T follicular helper cell (primary cell): ENCODE data around the gene RELT.
A peak's percentile ranks its signal among the peaks of the same experiment; 100 is the strongest.

Source experiments
- DNase-seq: peaks from one replicate; pipeline ENCODE4 v3.0.0-alpha.2; 2020; ENCODE audit warnings: low read depth
- total RNA-seq, 2 experiments: gene quantifications; one replicate each; lab custom pipeline; 2026; lab: John Stamatoyannopoulos, UW

The RELT gene, protein sequence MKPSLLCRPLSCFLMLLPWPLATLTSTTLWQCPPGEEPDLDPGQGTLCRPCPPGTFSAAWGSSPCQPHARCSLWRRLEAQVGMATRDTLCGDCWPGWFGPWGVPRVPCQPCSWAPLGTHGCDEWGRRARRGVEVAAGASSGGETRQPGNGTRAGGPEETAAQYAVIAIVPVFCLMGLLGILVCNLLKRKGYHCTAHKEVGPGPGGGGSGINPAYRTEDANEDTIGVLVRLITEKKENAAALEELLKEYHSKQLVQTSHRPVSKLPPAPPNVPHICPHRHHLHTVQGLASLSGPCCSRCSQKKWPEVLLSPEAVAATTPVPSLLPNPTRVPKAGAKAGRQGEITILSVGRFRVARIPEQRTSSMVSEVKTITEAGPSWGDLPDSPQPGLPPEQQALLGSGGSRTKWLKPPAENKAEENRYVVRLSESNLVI
- 36.8 to 42.3 reads per million in 2 experiments for total RNA-seq

- DNase-seq: peak; percentile 88
Measured at GRCh38 chr11:73376160-73376802, at the start of gene RELT. Gene RELT (plus strand): TSS chr11:73376399. CDS start chr11:73389137, 12,738 bp downstream.

DNA sequence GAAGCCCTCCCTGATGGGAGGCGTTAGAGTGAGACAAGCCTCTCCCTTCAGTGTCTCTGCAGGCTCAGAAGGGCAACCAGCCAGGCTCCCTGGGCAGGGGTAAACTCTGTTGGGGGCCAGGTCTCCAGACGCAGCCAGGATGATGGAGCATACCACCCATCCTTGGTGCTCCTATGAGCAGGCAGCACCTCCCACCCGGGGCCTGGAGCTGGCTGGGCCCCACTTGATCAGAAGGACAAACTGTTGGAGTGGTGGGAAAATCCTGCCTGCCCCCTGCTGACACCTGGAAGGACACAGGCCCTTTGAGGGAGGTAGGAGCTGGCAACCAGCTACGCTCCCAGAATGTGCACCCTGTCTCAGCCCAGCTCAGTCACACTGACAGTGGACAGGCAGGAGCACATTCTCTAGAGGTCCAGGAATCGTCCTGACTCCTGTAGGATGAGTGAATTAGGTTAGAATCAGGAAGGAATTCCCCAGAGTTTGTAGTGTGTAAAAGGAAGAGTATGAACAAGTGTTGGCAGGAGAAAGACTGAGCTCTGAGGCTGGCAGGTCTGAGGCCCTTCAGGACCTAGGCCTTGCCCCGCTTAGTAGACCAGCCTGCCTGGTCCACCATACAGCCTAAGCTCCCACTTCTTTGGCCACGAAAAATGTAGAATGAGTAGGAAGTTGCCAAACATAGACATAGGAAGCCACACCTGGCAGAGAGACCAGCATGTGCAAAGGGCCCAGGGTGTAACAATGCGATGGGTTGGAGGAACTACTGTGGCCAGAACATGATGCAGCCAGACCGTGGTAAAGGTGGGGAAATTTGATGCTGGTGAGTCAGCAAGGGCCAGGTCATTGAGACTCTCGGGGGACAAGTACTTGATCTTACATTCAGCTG is 49.0 kb upstream of the RELT start:
- no peak for DNase-seq

GRCh38 chr11:73327812-73328364 is 48.3 kb upstream of the RELT start:
- DNase-seq: no peak

DNA sequence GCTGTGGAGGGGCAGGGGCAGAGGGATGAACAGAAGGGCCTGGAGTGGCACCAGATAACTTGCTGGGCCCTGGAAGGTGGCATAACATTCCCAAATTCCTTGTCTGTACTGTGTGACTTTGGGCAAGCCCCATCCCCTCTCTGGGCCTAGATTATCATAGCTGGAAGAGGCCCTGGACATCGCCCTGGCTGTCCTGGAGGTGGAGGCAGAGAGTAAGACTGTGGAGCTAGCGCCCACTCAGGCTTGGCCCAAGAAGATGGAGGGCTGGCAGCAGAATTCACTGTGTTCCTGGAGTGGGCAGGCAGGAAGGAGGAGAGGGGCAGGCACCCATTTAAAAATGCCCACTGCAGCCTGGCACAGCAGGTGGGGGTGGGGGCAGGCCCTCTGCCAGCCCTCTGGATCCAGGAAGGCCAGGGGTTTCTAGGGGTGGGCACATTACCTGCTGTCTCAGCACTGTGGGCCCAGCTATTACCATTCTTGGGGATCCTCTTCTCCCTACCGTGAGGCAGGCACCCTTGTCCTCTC is 45.6 kb upstream of the RELT start:
- no peak for DNase-seq

- no peak for DNase-seq
Measured at GRCh38 chr11:73331138-73331916, 44.9 kb upstream of the RELT start.

GRCh38 chr11:73333173-73333572 is 43.0 kb upstream of the RELT start:
- DNase-seq: no peak

- no peak for DNase-seq
Measured at GRCh38 chr11:73333640-73334383, 42.4 kb upstream of the RELT start.

- DNase-seq: no peak
Measured at GRCh38 chr11:73334384-73335203, 41.6 kb upstream of the RELT start.

GRCh38 chr11:73335204-73335923 is 40.8 kb upstream of the RELT start:
- peak; percentile 70 for DNase-seq

GRCh38 chr11:73337846-73338245 is 38.4 kb upstream of the RELT start:
- no peak for DNase-seq

DNA sequence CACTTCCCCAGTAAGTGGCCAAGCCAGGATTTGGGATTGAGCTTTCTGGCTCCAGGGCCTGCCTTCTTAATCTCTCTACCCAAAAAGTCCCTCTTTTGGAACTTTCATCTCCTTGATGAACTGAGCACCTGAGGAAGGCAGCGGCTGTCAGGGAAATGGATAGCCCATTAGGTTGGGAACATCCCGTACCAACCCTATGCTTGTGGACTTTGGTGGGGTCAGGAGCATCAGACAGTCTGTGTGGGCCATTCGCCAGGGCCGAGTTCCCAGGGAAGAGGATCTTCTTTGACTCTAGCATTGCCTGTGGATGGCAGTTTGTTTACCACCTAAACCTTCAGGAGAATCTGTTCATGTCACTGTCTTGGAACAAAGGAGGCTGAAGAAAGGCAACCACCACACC is 37.9 kb upstream of the RELT start:
- no peak for DNase-seq

DNA sequence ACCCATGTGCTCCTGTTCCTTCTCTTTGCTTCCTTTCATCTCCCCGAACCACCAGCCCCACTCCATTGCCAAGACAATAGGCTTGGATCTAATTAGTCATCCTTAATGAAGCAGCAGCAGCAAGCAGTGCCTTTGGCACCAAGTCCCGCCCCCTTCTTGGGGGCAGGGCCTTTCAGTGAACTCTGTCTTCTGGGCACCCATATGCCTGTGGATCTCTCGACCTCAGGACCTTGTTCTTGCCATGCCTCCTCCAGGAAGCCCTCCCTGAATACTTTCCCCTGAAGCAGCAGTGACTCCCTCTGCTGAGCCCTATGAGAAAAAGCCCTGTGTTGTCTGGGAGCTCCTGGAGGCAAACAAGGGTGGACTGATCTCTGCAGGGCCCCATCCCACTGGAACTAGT is 36.0 kb upstream of the RELT start:
- no peak for DNase-seq

- DNase-seq: no peak
Measured at GRCh38 chr11:73342633-73343032, 33.6 kb upstream of the RELT start.

- DNase-seq: no peak
Measured at GRCh38 chr11:73343076-73343873, 32.9 kb upstream of the RELT start.

DNA sequence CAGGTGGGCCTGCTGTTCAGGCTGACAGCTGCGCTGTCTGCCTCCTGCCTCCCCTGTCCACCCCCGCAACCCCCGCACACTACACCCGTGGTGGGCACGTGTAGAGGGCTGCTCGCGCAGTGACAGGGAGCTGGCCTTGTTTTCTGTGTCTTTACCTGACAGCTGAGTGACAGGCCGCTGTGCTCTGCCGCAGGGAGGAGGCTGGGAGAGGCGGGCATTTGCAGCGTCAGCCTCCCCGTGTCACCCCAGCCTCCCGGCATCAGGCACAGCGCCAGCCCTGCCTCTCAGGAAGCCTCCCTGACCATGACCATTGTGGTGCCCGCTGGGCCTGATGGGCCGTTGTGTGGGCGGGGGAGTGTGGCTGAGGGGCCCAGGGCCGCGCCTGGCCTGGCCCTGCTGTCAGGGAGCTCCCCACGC is 32.0 kb upstream of the RELT start:
- DNase-seq: no peak

DNA sequence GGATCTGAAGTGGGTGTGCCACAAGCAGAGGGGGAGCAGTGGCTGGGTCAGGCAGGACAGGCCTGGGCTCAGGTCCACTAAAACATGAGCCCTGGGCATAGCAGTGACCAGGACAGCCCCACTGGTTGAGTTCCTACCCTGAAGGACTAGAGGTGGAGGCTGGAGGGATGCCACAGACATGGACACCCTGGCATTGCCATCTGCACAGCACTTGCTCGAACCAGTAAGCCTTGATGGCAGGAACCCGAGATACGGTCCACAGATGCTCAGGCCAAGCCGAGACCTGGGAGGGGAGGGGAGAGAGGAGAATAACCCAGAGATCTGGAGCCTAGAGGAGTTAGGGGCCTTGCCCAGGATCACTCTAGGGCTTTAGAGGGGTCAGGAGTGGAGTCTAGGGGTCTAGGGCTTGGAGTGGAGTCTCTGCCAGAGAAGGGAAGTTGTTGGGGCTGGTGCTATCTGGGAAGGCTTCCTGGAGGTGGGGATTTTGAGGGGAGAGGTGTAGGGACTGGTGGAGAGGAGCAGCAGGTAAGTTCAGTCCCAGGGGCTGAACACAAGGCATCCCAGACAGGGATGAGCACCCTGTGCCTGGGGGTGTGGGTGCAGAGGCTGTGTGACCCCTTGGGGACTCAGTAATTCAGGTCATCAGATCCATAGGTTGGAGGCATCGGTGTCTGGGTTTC is 30.6 kb upstream of the RELT start:
- no peak for DNase-seq
